Islet precursor cell (in vitro differentiated cells): ENCODE measurements around the gene DCAF15.
A peak's percentile ranks its signal among the peaks of the same experiment; 100 is the strongest.

Experiments
- DNase-seq: peaks from one replicate; pipeline ENCODE4 v3.0.0-alpha.2; 2018

The DCAF15 gene

DNA sequence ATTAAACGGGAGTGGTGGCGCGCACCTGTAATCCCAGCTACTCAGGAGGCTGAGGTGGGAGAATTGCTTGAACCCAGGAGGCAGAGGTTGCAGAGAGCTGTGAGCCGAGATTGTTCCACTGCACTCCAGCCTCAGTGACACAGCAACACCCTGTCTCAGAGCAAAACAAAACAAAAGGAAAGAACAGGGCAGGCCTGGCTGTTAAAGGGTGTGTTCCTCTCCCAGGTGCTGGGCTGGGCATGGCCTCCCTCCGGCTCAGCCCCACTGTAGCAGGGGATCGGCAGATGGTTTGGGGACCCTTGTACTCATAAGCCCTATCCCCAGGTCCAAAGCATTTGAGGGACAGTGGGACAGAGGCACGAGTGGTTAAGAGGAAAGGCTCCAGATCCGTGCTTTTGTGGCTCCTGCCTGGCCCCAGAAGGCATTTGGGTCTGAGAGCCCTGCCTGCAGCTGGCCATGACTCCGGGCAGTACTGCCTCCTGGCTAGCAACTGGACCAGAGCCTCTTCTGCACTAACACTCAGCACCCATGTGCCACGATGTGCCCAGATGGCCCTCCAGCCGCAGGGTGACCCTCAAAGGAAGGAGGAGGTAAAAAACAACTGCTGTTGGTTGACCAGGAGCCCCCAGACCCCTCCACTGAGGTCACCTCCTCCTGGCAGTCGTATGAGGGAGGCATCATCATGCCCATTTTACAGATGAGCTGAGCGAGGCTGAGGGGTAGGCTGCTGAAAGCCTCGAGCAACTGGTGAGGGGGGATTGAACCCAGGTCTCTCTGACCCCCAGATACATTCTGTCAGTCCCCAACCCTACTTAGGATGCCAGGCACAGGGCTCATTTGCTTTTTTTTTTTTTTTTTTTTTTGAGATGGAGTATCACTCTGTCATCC, 43.8 kb downstream of the DCAF15 start:
- peak; percentile 37 for DNase-seq

DNA sequence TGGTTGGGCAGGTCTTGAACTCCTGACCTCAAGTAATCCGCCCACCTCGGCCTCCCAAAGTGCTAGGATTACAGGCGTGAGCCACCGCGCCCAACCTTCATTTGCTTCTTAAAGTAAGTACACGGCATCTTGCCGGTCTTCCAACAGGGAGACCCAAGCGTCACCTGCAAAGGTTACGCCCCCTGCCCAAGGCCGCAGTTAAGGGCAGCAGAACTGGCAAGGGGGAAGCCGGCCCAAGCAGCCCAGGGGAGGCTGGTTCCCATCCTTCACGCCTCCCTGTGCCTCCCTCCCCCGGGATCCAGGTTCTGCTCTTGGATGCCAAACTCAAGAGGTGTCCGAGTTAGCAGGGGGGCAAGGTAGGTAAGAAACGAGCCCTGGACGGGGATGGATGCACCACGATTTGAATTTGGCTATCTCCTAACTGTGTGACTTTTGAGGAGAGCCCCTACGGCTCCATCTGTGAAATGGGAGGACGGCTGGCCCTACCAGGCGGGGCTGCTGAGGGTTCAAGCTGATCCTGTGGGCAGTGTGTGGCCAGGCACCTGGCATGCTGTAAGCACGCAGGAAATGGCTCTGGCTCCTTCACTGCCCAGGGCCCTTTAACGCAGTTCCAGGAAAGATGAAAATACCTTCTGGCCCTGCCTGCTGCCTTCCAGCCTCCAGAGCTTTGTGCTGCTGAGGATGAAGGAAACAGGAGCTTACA, 44.8 kb downstream of the DCAF15 start:
- peak; percentile 35 for DNase-seq

DNA sequence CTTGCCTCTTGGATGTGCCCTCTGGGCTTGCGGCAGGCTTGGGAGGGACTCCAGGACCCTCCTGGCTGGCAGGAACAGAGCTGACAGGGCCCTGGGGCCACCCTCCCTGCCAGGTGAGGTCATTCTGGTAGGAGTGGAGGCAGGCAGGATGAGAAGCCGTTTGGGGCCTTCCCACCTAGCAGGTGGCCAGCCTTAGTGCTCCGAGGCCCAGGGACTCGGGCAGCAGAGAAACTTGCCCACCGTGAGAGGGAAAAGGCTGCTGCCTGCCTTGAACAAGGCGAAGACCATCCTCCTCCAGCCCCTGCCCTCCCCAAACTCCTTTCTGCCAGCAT, 45.3 kb downstream of the DCAF15 start:
- peak; percentile 56 for DNase-seq

DNA sequence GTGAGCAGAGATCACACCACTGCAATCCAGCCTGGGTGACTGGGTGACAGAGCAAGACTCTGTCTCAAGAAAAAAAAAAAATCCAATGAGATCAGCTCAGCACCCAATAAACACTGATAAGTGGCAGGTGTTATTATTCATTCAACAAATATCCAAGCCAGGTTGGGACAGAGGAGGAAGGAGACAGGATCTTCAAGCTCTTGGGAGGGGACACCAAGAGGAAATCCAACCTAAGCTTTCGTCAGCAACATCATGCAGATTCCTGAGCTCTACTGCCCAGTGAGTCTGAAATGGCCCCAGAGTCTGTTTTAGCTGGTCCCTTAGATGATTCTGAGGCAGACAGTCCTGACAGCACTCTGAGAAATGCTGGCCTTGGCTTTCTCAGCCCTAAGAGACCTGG, 46.1 kb downstream of the DCAF15 start:
- DNase-seq = no peak

DNA sequence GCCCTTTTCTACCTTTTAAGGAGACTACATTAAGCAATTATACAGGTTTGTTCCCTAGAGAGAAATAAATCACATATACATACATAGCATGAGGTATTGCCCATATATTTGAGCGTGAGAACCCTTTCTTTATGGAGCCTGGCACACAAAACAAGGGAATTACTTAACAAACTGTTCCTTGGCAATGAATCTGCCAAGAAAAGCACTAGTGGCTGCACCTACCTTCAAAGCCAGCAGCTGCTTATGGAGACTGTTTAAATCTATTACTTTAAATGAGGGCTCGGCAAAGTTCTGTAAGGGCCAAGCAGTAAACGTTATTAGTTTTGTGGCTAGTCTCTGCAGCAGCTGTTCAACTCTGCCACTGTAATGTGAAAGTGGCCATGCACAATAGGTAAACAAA, 46.8 kb downstream of the DCAF15 start:
- DNase-seq = no peak

DNA sequence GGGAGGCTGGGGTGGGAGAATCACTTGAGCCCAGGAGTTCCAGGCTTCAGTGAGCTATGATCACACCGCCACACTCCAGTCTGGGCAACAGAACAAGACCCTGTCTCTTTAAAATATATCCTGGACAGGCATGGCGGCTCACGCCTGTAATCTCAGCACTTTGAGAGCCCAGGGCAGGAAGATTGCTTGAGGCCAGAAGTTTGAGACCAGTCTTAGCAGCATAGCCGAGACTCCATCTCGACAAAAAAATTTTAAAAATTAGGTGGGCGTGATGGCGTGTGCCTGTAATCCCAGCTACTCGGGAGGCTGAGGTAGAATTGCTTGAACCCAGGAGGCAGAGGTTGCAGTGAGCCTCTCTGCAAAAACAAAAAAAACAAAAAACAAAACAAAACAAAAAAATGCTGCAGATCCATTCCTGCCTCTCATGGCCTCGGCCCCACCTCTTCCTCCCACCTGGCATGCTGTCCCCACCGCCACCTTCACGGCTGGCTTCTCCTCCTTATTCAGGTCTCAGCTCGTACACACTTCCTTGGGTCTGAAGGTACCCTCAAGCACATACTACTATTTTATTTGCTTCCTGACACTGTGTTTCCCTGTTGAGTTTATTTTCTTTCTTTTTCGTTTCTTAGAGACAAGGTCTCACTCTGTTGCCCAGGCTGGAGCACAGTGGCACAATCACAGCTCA, 48.5 kb downstream of the DCAF15 start:
- DNase-seq = no peak

DNA sequence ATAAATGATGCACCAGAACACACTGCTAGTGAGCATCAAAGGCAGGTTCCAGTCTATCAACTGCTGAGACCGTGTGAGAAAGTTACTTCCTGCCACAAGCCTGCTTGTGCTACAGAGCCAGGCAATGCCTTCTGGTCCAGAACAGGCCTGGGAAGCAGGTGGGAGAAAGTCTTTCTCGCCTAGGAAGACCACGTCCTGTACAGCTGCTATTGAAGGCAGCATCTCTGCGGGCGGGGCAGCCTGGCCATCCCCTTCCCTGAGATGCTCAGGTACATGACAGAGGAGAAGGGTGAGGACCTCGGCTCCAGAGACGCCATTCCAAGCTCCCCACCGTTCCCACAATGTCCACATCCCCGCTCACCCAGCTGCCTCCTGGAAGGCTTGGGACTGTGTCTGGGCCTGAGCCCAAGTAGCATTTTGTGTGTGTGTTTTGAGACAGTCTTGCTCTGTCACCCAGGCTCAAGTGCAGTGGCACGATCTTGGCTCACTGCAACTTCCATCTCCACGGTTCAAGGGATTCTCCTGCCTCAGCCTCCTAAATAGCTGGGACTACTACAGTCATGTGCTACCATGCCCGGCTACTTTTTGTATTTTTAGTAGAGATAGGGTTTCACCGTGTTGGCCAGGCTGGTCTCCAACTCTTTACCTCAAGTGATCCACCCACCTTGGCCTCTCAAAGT, 50.4 kb downstream of the DCAF15 start:
- DNase-seq = no peak

DNA sequence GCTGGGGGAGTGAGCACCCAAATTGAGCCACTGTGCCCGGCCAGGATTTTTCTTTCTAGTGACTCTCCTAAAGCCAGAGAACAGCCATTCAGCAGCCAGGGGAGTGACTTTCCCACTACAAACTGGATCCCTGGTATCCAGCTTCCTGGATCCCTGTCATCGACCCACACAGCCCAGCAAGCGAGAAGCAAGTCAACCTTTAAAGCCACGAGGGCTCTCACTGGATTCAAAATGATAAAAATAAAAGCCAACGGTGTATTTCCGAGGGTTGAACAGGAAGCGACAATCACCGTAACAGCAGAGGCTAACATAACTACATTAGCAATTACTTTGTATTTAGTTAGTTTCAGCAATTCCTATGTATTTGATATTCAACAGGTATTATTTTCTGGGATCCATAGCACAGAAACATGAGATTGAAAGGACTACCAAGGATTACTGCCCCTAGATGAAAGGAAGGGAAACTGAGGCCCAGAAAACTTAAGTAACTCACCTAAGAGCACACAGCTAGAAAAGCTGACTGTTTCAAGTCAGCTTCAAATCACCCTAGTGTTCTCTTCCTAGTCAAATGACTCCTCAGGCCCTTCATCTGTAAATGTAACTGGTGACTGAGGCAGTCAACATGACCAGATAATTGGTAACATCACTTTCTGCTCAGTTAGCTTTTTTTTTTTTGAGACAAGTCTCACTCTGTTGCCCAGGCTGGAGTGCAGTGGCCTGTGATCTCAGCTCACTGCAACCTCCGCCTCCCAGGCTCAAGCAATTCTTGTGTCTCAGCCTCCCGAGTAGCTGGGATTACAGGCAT, 51.1 kb downstream of the DCAF15 start:
- no peak for DNase-seq

DNA sequence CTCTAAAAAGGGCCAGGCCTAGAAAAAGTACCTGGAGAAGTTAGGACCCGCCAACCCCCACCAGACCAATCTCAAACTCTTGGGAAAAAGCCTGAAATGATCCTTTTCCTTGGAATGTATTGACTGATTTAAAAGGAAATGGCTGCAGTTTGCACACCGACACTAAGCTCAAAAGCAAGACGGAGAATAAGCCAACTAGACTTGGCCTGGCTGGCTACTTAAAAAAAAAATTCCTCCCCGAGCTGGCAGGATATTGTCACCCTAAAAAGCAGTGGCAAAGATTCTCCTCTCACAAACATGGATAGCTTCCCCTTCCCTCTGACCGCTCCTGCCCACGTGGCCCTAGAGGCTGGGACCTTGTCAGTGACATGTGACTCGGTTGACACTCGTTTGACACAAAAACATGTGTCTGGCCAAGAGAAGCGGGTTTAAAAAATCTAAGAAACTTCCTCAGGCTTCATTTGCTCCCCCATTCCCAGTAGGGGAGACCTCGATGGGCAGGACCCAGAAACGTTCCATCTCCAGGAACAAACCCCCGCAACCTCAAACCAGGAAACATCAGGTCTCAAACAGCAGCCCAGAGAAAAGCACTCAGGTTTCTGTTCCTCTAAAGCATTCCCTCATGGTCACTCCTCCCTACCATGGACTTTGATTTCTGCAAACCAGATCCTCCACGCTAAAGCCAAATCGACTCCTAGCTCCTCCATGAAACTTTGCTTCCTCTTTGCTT, 52.5 kb downstream of the DCAF15 start:
- no peak for DNase-seq

DNA sequence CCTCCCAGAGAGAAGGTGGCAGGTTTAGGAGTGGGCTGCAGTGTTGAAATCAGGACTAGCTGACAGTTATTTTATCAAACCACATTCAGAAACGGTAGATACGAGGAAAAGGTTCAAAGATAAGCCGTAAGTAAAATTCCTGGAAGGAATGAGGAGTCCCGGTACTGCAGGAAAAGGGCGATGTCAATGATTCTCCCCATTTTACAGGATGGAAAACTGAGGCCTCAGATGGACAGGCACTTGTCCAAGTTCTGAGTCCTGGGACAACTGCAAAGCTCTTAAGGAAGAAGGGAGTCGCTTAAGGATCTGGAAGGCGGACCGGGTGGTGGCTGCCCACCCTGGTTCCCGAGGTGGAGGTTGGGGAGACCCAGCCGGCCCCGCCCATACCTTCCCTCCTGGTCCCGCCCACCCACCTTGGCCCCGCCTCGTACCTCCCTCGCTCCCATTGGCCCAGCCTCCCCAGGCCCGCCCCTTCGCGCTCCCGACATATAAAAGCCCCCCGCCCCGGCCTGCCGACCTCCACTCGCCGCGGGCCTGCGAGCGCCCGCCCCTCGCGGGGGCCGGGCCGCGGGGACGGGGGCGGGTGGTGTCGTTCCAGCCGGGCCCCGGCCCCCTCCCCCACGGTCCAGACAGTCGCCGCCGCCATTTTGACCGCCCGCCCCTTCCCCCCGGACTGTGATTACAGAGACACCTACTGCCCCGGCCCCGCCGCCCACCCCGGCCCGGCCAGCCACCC, 53.2 kb downstream of the DCAF15 start:
- DNase-seq = peak; percentile 92

DNA sequence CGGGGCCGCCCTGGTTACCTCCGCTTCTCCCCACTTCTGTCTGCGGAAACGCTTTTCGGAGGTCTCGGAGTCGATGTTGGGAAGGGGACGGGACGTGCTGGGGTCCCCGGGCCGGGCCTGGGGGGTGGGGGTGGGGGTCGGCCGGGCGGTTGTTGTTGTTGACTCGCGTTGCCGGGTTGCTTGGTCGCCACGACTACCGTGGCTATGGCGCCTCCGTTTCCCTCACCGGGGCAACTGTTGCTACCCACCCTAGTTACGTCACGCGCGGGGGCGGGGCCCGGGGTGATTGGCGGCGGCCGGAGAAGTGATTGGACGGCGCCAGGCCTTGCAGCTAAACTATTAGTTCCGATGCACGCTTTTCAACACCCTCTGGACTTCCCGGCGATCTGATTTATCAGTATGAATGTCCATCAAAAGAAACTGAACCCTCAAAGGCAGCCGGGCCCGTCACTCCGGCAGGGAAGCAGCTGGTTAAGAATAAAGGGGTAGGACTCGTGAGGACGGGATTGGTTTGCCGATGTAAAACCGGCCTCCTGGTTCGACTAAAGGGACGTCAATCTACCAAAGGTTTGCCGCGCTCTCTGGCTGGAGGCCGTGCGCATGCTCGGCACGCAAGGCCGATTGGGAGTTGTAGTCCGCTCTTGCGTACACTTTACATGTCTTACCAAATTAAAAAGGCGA, 53.9 kb downstream of the DCAF15 start, which contains the start of gene RFX1:
RFX1 (minus strand) TSS at position 236 of the 681 bp plus-strand sequence. CDS start 12,477 bp downstream, outside the sequence.
- DNase-seq = peak; percentile 100

DNA sequence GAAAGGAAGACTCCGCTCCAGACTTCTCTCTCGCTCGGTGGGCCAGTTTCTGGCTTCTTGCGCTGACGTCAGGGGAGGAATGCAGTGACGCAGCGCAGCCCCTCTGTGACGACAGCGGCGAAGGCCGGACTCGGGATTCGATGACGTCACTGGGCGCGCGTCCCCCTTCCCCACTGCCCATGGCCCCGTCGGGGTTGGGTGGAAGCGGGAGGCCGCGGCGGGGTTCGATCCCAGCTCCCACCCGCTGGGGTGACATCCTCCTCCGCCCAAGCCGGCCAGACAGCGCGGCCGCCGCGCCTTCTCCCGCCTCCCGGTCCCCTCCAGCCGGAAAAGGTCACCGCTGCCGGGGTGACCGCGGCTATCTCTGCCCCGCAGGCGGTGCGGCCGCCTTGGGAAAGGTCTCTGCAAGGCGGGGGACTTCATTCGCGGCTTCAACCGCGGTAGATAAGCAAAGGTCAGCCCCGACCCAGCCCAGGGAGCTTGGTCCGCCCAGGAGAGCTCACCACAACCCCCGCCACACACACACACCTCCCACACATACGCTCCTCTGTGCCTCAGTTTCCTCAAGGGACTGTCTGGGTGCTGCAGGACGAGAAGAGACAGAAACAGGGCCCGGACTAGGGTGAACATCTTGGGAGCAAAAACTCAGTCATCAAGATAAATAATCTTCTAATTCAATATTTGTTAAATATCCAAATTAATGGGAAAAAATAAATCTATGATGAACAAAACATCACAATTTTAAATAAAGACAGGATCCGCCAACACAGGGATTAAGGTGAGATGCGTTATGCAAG, 54.7 kb downstream of the DCAF15 start:
- DNase-seq = no peak
